ENCODE data around the gene WSB1.

- no peak for TF ChIP-seq POLR2A (IDR thresholded peaks at IDR 0.05; ENCODE audit: low read depth, low read length)
- TF ChIP-seq PAX5 (IDR thresholded peaks at IDR 0.05; ENCODE audit: insufficient read depth, low read length, severe bottlenecking) = no peak
- TF ChIP-seq POLR2AphosphoS5 (IDR thresholded peaks at IDR 0.05; ENCODE audit: low read depth, low read length) = no peak
- no peak for TF ChIP-seq TAF1 (IDR thresholded peaks at IDR 0.05; ENCODE audit: low read depth, low read length)
Measured at GRCh38 chr17:27360507-27360906, 66.6 kb downstream of the WSB1 start.
